PFSK-1 (cell line): Measurements from ENCODE around the gene TP63.

ENCODE experiments used
- FOXP2 ChIP-seq: optimal IDR thresholded peaks from 2 replicates; pipeline ENCODE3; 2011; ENCODE audit warnings: borderline replicate concordance, control low read depth, inconsistent platforms; ENCODE audit not compliant: insufficient read depth; ENCODE audit errors: extremely low read length, extremely low read depth
- POLR2AphosphoS5 ChIP-seq: IDR thresholded peaks from 2 replicates; pipeline ENCODE4 v1.6.1; 2012; ENCODE audit warnings: low read depth, mild to moderate bottlenecking, control low read depth, low read length, moderate library complexity
- SIN3A ChIP-seq: IDR thresholded peaks from 2 replicates; pipeline ENCODE4 v1.6.1; 2012; ENCODE audit warnings: mild to moderate bottlenecking, low read length, moderate library complexity, borderline replicate concordance; ENCODE audit not compliant: insufficient read depth
- TAF1 ChIP-seq: IDR thresholded peaks from 2 replicates; pipeline ENCODE4 v1.6.1; 2012; ENCODE audit warnings: low read length, control low read depth, borderline replicate concordance; ENCODE audit not compliant: insufficient read depth
- TF ChIP-seq, protein P1 (sequence below), 2 experiments: IDR thresholded peaks; 2 replicates each; pipeline versions ENCODE4 v1.6.1 to v1.8.0; 2011 to 2012; ENCODE audit warnings: low read depth in 2 of 2, low read length in 2 of 2, control low read depth in 1 of 2, inconsistent platforms in 1 of 2, mild to moderate bottlenecking in 1 of 2, moderate library complexity in 1 of 2; ENCODE audit not compliant: insufficient read depth in 1 of 2

TP63 gene

DNA sequence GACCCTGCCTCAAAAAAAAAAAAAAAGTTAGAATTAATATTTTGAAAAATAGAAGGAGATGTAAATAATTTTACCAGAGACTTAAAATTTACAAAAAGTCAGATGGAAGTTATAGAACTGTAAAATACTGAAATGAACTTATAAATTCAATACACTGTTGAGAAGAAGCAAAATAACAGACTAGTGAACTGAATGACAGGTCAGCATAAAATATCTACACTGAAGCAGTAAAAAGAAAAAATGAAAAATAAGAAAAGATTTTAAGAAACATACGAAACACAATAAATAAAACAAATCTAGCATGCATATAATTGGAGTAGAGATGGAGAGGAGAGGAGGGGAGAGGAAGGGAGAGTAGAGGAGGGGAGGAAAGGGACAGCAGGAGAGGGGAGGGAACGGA lies 33.3 kb upstream of the TP63 start:
- no peak for TF ChIP-seq POLR2AphosphoS5
- TF ChIP-seq TAF1, result no peak
- TF ChIP-seq FOXP2, result no peak
- TF ChIP-seq, protein P1, sequence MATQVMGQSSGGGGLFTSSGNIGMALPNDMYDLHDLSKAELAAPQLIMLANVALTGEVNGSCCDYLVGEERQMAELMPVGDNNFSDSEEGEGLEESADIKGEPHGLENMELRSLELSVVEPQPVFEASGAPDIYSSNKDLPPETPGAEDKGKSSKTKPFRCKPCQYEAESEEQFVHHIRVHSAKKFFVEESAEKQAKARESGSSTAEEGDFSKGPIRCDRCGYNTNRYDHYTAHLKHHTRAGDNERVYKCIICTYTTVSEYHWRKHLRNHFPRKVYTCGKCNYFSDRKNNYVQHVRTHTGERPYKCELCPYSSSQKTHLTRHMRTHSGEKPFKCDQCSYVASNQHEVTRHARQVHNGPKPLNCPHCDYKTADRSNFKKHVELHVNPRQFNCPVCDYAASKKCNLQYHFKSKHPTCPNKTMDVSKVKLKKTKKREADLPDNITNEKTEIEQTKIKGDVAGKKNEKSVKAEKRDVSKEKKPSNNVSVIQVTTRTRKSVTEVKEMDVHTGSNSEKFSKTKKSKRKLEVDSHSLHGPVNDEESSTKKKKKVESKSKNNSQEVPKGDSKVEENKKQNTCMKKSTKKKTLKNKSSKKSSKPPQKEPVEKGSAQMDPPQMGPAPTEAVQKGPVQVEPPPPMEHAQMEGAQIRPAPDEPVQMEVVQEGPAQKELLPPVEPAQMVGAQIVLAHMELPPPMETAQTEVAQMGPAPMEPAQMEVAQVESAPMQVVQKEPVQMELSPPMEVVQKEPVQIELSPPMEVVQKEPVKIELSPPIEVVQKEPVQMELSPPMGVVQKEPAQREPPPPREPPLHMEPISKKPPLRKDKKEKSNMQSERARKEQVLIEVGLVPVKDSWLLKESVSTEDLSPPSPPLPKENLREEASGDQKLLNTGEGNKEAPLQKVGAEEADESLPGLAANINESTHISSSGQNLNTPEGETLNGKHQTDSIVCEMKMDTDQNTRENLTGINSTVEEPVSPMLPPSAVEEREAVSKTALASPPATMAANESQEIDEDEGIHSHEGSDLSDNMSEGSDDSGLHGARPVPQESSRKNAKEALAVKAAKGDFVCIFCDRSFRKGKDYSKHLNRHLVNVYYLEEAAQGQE (IDR thresholded peaks at IDR 0.05; ENCODE audit: insufficient read depth in 1 of 2, low read depth in 2 of 2, low read length in 2 of 2), result no peak
- no peak for TF ChIP-seq SIN3A

DNA sequence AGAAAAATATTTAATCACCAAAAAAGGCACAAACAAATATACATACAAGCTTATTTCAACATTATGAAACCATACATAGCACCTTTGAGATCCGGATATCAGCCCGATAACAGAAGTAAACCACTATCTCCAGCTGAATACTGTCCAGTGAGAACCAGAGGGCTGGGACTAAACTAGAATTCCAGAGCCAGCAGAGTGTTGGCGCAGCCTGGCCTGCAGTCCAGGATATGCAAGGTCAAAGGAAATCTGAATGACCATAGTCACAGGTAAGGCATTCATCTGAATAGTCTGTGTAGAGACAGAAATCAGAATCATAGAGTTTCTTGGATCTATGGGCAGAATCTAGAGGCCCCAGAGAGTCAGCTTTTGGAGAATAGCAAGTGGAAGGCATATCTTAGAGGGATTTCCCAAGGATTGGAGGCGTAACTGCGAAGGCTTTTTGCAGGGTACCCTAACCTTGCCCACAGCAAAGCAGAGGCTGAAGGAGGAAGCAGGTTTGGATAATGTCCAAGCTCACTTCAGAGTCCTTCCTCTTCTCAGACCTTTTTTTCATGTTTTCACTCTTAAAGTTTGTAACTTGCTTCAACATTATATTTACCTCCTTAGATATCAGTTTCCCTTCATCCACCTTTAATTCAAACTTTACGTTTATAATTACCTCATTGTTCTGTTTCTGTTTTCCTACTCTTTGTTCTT lies 32.5 kb upstream of the TP63 start:
- TF ChIP-seq SIN3A (no peak), FOXP2 (no peak), POLR2AphosphoS5 (no peak), TAF1 (no peak)
- TF ChIP-seq, protein P1 (IDR thresholded peaks at IDR 0.05; ENCODE audit: insufficient read depth in 1 of 2, low read depth in 2 of 2, low read length in 2 of 2), result no peak

DNA sequence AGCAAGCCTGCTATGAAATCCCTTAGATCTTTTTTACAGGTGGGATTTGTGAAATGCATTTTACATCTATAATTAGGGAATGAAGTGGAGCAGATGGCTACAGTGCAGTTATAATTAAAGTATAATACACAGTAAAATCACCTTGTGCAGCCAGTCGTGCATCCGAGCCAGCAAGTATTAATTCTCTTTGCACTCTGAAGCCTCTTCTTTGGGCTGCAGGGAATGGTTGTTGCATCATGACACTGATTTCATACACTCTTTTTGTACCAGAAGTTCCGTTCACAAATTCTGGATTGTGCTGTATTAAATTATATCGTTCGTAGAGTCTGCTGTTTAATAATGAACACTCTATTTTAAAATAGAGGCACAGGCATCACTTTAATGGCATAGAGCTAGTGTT lies 28.7 kb upstream of the TP63 start:
- no peak for TF ChIP-seq POLR2AphosphoS5
- TF ChIP-seq FOXP2, result no peak
- TF ChIP-seq SIN3A, result no peak
- no peak for TF ChIP-seq TAF1
- TF ChIP-seq, protein P1 (IDR thresholded peaks at IDR 0.05; ENCODE audit: insufficient read depth in 1 of 2, low read depth in 2 of 2, low read length in 2 of 2), result no peak

DNA sequence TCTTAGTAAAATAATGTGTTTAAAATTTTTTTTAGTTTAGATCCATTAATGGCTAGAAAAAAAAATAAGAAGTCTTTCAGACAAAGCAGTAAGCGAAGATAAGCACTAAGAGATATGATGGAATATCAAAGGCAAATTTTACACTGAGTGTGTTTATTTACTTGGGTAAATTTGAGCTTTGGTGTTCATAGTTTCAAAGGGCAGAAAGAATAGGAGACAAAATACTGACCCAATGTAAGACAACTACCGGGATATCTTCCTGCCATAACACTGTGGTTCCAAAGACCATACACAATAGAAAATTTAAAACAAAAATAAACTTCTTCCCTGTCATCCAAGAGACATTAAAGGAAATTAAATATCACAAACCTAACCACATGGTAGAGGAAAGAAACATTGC lies 25.5 kb upstream of the TP63 start:
- TF ChIP-seq, protein P1 (IDR thresholded peaks at IDR 0.05; ENCODE audit: insufficient read depth in 1 of 2, low read depth in 2 of 2, low read length in 2 of 2), result no peak
- no peak for TF ChIP-seq FOXP2

DNA sequence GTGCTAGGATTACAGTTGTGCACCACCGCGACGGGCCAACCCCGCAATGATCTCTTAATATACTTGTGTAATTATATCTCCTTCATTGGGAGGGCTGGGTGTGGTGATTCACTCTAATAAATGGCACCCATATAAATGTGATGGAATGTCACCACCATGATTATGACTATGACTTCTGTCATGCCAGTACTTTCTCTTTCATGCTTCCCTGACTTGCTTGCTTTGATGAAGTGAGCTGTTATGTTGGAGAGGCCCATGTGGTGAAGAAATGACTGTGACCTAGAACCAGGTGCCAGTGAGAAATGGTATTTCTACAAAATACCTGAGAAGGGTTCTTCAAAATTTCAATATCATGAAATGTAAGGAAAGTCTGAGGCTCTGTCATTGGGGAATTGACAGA lies 24.4 kb upstream of the TP63 start:
- TF ChIP-seq TAF1 (no peak), POLR2AphosphoS5 (no peak), FOXP2 (no peak), SIN3A (no peak)
- TF ChIP-seq, protein P1 (IDR thresholded peaks at IDR 0.05; ENCODE audit: insufficient read depth in 1 of 2, low read depth in 2 of 2, low read length in 2 of 2), result no peak
